Measurements from ENCODE around the gene MYO18A.

- TF ChIP-seq, protein P1, sequence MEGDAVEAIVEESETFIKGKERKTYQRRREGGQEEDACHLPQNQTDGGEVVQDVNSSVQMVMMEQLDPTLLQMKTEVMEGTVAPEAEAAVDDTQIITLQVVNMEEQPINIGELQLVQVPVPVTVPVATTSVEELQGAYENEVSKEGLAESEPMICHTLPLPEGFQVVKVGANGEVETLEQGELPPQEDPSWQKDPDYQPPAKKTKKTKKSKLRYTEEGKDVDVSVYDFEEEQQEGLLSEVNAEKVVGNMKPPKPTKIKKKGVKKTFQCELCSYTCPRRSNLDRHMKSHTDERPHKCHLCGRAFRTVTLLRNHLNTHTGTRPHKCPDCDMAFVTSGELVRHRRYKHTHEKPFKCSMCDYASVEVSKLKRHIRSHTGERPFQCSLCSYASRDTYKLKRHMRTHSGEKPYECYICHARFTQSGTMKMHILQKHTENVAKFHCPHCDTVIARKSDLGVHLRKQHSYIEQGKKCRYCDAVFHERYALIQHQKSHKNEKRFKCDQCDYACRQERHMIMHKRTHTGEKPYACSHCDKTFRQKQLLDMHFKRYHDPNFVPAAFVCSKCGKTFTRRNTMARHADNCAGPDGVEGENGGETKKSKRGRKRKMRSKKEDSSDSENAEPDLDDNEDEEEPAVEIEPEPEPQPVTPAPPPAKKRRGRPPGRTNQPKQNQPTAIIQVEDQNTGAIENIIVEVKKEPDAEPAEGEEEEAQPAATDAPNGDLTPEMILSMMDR (IDR thresholded peaks at IDR 0.05), result no peak
- TF ChIP-seq POLR2A (IDR thresholded peaks at IDR 0.05), result no peak
These were observed 25.5 kb downstream of the MYO18A start for GRCh38 chr17:29154516-29155226.

Measured in uterus (tissue), 2 donors.